ENCODE data around the gene QPRT.
"Not testable (repeated sequence)": the region's sequence is repeated elsewhere in the genome, so short reads cannot be mapped to it uniquely, and the experiment has no call there.

QPRT gene

DNA sequence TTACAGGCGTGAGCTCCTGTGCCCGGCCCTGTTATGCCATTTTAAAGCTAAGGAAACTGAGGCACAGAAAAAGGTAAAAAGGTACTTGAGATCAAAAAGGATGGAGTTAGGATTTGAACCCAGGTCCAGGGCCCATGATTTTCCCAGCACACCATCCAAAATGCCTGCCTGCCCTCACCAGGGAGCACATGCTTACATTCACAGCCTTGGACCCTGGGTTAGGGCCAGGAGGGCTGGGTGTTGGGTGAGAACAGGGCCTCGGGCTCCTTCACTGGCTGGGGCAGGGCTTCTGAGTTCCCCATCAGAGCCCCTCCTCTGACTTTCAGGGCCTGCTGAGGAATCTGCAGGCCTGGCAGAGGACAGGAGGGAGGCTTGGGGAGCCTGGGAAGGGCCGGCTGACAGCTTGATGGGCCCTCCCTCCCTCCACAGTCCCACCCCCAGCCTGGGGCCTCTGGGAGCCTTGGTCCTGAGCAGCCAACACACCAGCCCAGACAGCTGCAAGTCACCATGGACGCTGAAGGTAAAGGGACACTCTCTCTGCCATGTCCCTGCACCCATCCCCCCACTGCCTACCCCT, at the start of gene QPRT:
Gene QPRT (plus strand): TSS at position 490 of the 577 bp plus-strand sequence. CDS start 18 bp downstream, at position 508.
- TF ChIP-seq POLR2A (IDR thresholded peaks at IDR 0.05; ENCODE audit: extremely low read depth, insufficient read length) (peak; percentile 34), MYC (IDR thresholded peaks at IDR 0.05; ENCODE audit: low read depth, low read length) (no peak)
- TF ChIP-seq, protein P1, sequence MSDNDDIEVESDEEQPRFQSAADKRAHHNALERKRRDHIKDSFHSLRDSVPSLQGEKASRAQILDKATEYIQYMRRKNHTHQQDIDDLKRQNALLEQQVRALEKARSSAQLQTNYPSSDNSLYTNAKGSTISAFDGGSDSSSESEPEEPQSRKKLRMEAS (IDR thresholded peaks at IDR 0.05; ENCODE audit: low read depth, low read length) = peak; percentile 58
- TF ChIP-seq, protein P2, sequence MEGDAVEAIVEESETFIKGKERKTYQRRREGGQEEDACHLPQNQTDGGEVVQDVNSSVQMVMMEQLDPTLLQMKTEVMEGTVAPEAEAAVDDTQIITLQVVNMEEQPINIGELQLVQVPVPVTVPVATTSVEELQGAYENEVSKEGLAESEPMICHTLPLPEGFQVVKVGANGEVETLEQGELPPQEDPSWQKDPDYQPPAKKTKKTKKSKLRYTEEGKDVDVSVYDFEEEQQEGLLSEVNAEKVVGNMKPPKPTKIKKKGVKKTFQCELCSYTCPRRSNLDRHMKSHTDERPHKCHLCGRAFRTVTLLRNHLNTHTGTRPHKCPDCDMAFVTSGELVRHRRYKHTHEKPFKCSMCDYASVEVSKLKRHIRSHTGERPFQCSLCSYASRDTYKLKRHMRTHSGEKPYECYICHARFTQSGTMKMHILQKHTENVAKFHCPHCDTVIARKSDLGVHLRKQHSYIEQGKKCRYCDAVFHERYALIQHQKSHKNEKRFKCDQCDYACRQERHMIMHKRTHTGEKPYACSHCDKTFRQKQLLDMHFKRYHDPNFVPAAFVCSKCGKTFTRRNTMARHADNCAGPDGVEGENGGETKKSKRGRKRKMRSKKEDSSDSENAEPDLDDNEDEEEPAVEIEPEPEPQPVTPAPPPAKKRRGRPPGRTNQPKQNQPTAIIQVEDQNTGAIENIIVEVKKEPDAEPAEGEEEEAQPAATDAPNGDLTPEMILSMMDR (IDR thresholded peaks at IDR 0.05; ENCODE audit: low read depth, low read length) = no peak
- H3K4me3 ChIP-seq (ENCODE audit: low read depth, low read length) = peak within 1 kb of the TSS; percentile 73
- DNase-seq (ENCODE audit: low read depth) = no peak

DNA sequence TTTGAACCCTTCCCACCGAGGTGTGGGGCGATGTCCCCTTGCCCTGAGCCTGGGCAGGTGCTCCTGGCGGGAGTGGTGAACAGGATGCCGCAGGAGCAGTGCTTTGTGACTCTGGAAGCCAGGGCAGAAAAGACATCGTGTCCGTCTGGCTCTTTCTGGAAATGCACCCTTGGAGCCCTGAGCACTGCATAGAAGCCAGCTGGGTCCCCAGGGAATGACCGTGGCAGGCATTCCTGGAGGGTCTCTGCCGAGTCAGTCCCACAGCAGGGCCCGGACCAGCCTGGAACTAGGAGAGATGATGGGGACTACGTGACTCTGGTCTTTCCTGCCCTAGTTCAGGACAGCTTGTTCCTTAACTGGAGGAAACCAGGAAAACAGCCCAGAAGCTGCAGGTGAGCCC, 49.7 kb upstream of the QPRT start:
- not testable (repeated sequence) for H3K4me3 ChIP-seq (ENCODE audit: low read depth, low read length); DNase-seq (ENCODE audit: low read depth)

DNA sequence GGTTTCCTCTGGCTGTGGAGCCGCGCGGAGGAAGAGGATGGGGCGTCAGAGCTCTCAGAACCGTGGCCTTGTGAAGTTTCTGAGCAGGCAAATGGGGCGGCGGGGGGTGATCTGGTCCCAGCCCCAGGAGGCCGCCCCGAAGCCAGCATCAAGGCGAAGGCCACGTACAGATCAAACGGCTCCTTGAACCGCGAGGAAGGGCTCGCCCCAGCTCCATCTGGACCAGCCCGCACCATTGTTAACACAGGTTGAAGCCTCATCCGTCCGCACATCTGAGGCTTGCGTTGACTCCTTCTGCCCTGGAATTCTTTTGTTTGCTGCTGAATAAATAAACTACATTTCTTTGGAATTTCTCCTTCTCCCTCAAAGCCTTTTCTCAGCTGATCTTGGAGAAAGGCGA, 47.3 kb upstream of the QPRT start:
- not testable (repeated sequence) for H3K4me3 ChIP-seq (ENCODE audit: low read depth, low read length); DNase-seq (ENCODE audit: low read depth)

DNA sequence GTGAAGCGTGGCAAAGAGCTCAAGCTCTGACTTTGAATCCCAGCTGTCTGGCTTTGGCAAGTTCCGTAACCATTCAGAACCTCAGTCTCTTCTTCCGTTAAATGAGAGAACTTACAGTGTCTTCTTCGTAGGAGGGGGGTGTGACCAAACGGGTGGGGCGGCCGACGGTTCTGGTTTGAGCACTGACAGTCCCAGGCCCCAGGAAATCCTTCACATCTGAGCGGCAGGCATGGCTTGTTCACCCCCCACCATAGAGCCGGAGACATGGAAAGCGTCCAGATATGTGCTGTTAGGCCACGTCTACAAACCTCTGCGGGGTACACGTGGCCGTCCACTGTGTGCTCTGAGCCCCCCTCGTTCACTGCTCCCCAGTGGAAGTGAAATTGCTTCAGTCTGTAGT, 43.1 kb upstream of the QPRT start:
- H3K4me3 ChIP-seq (ENCODE audit: low read depth, low read length); DNase-seq (ENCODE audit: low read depth): not testable (repeated sequence)

DNA sequence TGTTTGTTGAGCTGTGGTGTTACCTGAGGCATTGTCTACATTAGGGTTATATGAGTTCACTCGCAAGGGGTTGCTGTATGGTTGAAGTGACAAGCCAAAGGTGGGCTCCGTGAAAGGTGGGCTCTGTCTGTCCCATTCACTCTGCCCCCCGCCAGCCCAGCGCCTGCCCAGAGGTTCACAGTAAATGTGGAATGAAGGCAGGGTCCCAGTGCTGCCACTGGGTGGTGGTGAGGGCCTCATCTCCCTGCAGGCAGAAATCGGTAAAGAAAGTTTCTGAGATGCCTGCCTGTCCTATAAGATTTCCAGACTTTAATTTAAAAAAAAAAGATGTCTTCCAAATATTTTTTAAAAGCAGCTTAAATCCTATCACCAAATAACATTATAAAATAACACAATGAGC, 42.6 kb upstream of the QPRT start:
- not testable (repeated sequence) for H3K4me3 ChIP-seq (ENCODE audit: low read depth, low read length); DNase-seq (ENCODE audit: low read depth)

DNA sequence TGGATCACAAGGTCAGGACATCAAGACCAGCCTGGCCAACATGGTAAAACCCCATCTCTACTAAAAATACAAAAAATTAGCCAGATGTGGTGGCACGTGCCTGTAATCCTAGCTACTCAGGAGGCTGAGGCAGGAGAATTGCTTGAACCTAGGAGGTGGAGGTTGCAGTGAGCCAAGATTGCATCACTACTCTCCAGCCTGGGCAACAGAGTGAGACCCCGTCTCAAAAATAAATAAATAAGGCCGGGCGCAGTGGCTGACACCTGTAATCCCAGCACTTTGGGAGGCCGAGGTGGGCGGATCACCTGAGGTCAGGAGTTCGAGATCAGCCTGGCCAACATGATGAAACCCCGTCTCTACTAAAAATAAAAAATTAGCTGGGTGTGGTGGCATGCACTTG, 40.2 kb upstream of the QPRT start:
- DNase-seq (ENCODE audit: low read depth); H3K4me3 ChIP-seq (ENCODE audit: low read depth, low read length): not testable (repeated sequence)

DNA sequence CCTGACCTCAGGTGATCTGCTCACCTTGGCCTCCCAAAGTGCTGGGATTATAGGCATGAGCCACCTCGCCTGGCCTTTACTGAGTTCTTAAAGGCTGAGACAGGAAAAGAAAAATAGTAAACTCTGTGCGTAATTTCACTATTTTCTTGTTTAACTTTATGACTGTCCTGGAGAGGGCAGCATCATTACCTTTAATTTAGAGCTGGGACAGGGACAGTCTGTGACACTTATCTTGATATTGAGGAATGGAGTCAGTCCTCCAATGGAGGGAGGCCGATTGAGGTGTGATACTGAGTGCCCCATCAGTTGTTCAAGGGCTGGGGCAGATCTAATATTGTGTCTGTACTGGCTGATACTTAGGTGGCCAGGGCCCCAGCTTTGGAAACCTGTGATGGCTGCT, 37.4 kb upstream of the QPRT start:
- peak; percentile 74 for DNase-seq (ENCODE audit: low read depth)
- no peak for TF ChIP-seq POLR2A (IDR thresholded peaks at IDR 0.05; ENCODE audit: extremely low read depth, insufficient read length)
- TF ChIP-seq MYC (IDR thresholded peaks at IDR 0.05; ENCODE audit: low read depth, low read length) = peak; percentile 22; the same call in 1 of the 2 replicates

DNA sequence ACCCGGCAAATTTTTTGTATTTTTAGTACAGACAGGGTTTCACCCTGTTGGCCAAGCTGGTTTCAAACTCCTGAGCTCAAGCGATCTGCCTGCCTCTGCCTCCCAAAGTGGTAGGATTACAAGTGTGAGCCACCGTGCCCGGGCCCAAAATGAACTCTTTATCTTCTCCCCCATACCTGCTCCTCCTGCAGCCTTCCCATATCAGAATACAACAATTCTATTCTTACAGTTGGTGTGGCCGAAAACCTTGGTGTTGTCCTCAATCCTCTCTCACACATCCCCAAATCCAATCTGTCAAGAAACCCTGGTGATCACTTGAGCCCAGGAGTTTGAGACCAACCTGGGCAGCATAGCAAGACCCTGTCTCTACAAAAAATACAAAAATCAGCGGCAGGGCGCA, 35.4 kb upstream of the QPRT start:
- no peak for DNase-seq (ENCODE audit: low read depth)

More for the DNA sequence above, 37.4 kb upstream of the QPRT start:
- no peak overlapping the region for H3K4me3 ChIP-seq (ENCODE audit: low read depth, low read length)

DNA sequence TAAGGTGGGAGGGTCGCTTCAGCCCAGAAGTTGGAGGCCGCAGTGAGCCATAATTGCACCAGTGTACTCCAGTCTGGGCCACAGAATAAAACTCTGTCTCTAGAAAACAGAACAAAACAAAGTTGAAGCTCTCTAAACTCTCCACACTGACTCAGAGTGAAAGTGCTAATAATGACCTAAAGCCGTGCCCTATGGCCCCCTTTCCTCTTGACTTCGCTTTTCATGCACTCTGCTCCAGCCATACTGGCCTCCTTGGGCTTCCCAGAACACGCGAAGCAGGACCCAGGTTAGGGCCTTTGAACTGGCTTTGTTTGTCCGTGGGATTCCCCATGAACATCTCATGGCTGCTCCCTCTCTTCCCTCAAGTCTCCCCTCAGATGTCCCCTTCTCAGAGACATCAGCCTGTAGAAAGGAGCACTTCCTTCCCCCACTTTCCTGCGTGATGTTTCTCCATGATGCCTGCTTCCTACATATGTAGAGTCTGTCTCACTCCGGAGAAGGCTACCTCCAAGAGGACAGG, 34.6 kb upstream of the QPRT start:
- no peak for DNase-seq (ENCODE audit: low read depth)
- no peak overlapping the region for H3K4me3 ChIP-seq (ENCODE audit: low read depth, low read length)
- TF ChIP-seq POLR2A (IDR thresholded peaks at IDR 0.05; ENCODE audit: extremely low read depth, insufficient read length) (no peak), MYC (IDR thresholded peaks at IDR 0.05; ENCODE audit: low read depth, low read length) (no peak)
- TF ChIP-seq, protein P2 (IDR thresholded peaks at IDR 0.05; ENCODE audit: low read depth, low read length) = no peak
- TF ChIP-seq, protein P1 (IDR thresholded peaks at IDR 0.05; ENCODE audit: low read depth, low read length) = no peak

More for the DNA sequence above, 35.4 kb upstream of the QPRT start:
- TF ChIP-seq, protein P2 (IDR thresholded peaks at IDR 0.05; ENCODE audit: low read depth, low read length) = no peak
- H3K4me3 ChIP-seq (ENCODE audit: low read depth, low read length) = no peak overlapping the region

Data from NB4 (cell line).